Measurements from ENCODE around the gene CERK.
"Not testable (repeated sequence)": the region's sequence is repeated elsewhere in the genome, so short reads cannot be mapped to it uniquely, and the experiment has no call there.

CERK gene

GRCh38 chr22:46659791-46660186 is 78.3 kb downstream of the CERK start:
- DNase-seq, result no peak

- DNase-seq, result no peak
These were observed 78.8 kb downstream of the CERK start for GRCh38 chr22:46659059-46659790.

- DNase-seq, result no peak
These were observed 79.8 kb downstream of the CERK start for GRCh38 chr22:46657996-46658947.

- no peak for DNase-seq
These were observed 80.4 kb downstream of the CERK start for GRCh38 chr22:46657655-46657953.

GRCh38 chr22:46656856-46657654 is 81.0 kb downstream of the CERK start:
- no peak for DNase-seq

GRCh38 chr22:46655861-46656608 is 82.0 kb downstream of the CERK start:
- DNase-seq, result no peak

- no peak for DNase-seq
These were observed 83.0 kb downstream of the CERK start for GRCh38 chr22:46654927-46655595.

GRCh38 chr22:46654426-46654825 is 83.6 kb downstream of the CERK start:
- DNase-seq, result no peak

- no peak for DNase-seq
These were observed 84.5 kb downstream of the CERK start for GRCh38 chr22:46653596-46653995.

GRCh38 chr22:46652847-46653331 is 85.2 kb downstream of the CERK start:
- DNase-seq, result peak in 1 of 2 experiments; percentile 7

GRCh38 chr22:46652081-46652846 is 85.8 kb downstream of the CERK start:
- no peak for DNase-seq

GRCh38 chr22:46651316-46651715 is 86.7 kb downstream of the CERK start:
- no peak for DNase-seq

- no peak for DNase-seq
These were observed 87.8 kb downstream of the CERK start for GRCh38 chr22:46650078-46650810.

GRCh38 chr22:46649141-46650077 is 88.6 kb downstream of the CERK start:
- no peak for DNase-seq

- not testable (repeated sequence) for DNase-seq
These were observed 89.7 kb downstream of the CERK start for GRCh38 chr22:46648225-46648820.

- no peak for DNase-seq
These were observed 91.4 kb downstream of the CERK start for GRCh38 chr22:46646531-46647215.

- not testable (repeated sequence) for DNase-seq
These were observed 95.1 kb downstream of the CERK start for GRCh38 chr22:46642840-46643480.
